Uterus (tissue), 4 donors: Measurements from ENCODE around the gene TTC24. TPM values are rescaled to one million over a fixed set of nuclear protein-coding genes. Genes with fewer than 3 reads are reported as not detected.

ENCODE experiments used
- DNase-seq, 2 donors: peaks; one replicate each; pipeline ENCODE4 v3.0.0-alpha.2; 2019 to 2020
- H3K27ac ChIP-seq, 2 donors: fragments of 200-600 bp; sonication (generic); 1 replicate in 1 of 2; 2 replicates in 1 of 2; pipeline ENCODE4 v1.5.1; 2016 to 2018
- H3K27me3 ChIP-seq, 2 donors: fragments of 200-600 bp; sonication (generic); one replicate each; pipeline ENCODE4 v1.5.1; 2018 to 2019; ENCODE audit warnings: control low read depth in 1 of 2
- H3K36me3 ChIP-seq, 2 donors: fragments of 200-600 bp; sonication (generic); one replicate each; pipeline ENCODE4 v1.5.1; 2019; ENCODE audit warnings: control low read depth in 1 of 2
- H3K4me1 ChIP-seq, 2 donors: fragments of 200-600 bp; sonication (generic); one replicate each; pipeline ENCODE4 v1.5.1; 2018 to 2019; ENCODE audit warnings: control low read depth in 1 of 2
- H3K4me3 ChIP-seq, 2 donors: fragments of 200-600 bp; sonication (generic); 1 replicate in 1 of 2; 2 replicates in 1 of 2; pipeline ENCODE4 v1.5.1; 2018 to 2019; ENCODE audit warnings: mild to moderate bottlenecking in 1 of 2
- H3K9me3 ChIP-seq, 2 donors: fragments of 200-600 bp; sonication (generic); one replicate each; pipeline ENCODE4 v1.5.1; 2019; ENCODE audit warnings: control low read depth in 1 of 2
- CTCF ChIP-seq, 4 experiments: fragments of 200-600 bp in 2 of 4; fragments of 450-650 bp in 2 of 4; sonication (generic) in 2 of 4; IDR thresholded peaks; one replicate each; pipeline ENCODE4 v1.5.1; 2016 to 2019; ENCODE audit warnings: antibody characterized with exemption in 4 of 4, mild to moderate bottlenecking in 2 of 4, moderate library complexity in 1 of 4
- POLR2A ChIP-seq, 2 donors: fragments of 450-650 bp; IDR thresholded peaks; one replicate each; pipeline ENCODE4 v1.6.1; 2016; ENCODE audit warnings: antibody characterized with exemption in 2 of 2, mild to moderate bottlenecking in 1 of 2, moderate library complexity in 1 of 2
- intact Hi-C: fragments of 100-400 bp; cut with DNase I; formaldehyde crosslinking; loops from one replicate; pipeline ENCODE4 v1.15.1; 2023; ENCODE audit warnings: low total_unique reads
- total RNA-seq, 4 donors: library from RNA; depleted of rRNA in 3 of 4; stranded (reverse); fragments of >200 nt in 3 of 4; gene quantifications; one replicate each; pipeline versions ENCODE4 v1.1.0 to v1.2.4, GENCODE V29; 2014 to 2023
- donor health status: DM: yes; HTN: yes; CAD: no.

The TTC24 gene
- total RNA-seq, 4 donors from 2014 or later = not detected

GRCh38 chr1:156537027-156537426, 42.5 kb upstream of the TTC24 start:
- Histone ChIP-seq H3K27me3 (no peaks in the 10 kb centered on the region), H3K4me3 (no peak overlapping the region), H3K36me3 (no peaks in the 10 kb centered on the region), H3K27ac (no peak overlapping the region), H3K9me3 (no peaks in the 10 kb centered on the region), H3K4me1 (no peaks in the 10 kb centered on the region)
- TF ChIP-seq CTCF (IDR thresholded peaks at IDR 0.05) (no peak), POLR2A (IDR thresholded peaks at IDR 0.05) (no peak)
- intact Hi-C loops = no loop called here
- DNase-seq = no peak

- Histone ChIP-seq H3K27me3 (no peaks in the 10 kb centered on the region), H3K27ac (no peak overlapping the region), H3K9me3 (no peaks in the 10 kb centered on the region), H3K36me3 (no peaks in the 10 kb centered on the region), H3K4me1 (no peaks in the 10 kb centered on the region), H3K4me3 (no peak overlapping the region)
- intact Hi-C loops = no loop called here
- TF ChIP-seq CTCF (IDR thresholded peaks at IDR 0.05) (no peak), POLR2A (IDR thresholded peaks at IDR 0.05) (no peak)
- no peak for DNase-seq
Measured at GRCh38 chr1:156538711-156539440, 40.6 kb upstream of the TTC24 start.

GRCh38 chr1:156539818-156540355, 39.6 kb upstream of the TTC24 start:
- no peaks in the 10 kb centered on the region for H3K9me3 ChIP-seq
- no peak overlapping the region for H3K27ac ChIP-seq
- H3K4me3 ChIP-seq = no peak overlapping the region
- intact Hi-C loops = no loop called here
- no peaks in the 10 kb centered on the region for H3K27me3 ChIP-seq
- no peaks in the 10 kb centered on the region for H3K4me1 ChIP-seq
- no peaks in the 10 kb centered on the region for H3K36me3 ChIP-seq
- no peak for DNase-seq
- no peak for TF ChIP-seq CTCF (IDR thresholded peaks at IDR 0.05)
- no peak for TF ChIP-seq POLR2A (IDR thresholded peaks at IDR 0.05)

- Histone ChIP-seq H3K27me3 (no peaks in the 10 kb centered on the region), H3K4me3 (no peak overlapping the region), H3K9me3 (no peaks in the 10 kb centered on the region), H3K4me1 (no peaks in the 10 kb centered on the region), H3K27ac (no peak overlapping the region), H3K36me3 (no peaks in the 10 kb centered on the region)
- no peak for DNase-seq
- no peak for TF ChIP-seq CTCF (IDR thresholded peaks at IDR 0.05)
- no peak for TF ChIP-seq POLR2A (IDR thresholded peaks at IDR 0.05)
- intact Hi-C loops = no loop called here
Measured at GRCh38 chr1:156540955-156541354, 38.6 kb upstream of the TTC24 start.

GRCh38 chr1:156543066-156543465, 36.5 kb upstream of the TTC24 start:
- Histone ChIP-seq H3K27me3 (no peaks in the 10 kb centered on the region), H3K27ac (no peak overlapping the region)

More at GRCh38 chr1:156543066-156543465, 36.5 kb upstream of the TTC24 start:
- intact Hi-C loops = no loop called here
- Histone ChIP-seq H3K9me3 (no peaks in the 10 kb centered on the region), H3K36me3 (no peaks in the 10 kb centered on the region), H3K4me1 (no peaks in the 10 kb centered on the region), H3K4me3 (no peak overlapping the region)
- DNase-seq = no peak
- TF ChIP-seq POLR2A (IDR thresholded peaks at IDR 0.05) (no peak), CTCF (IDR thresholded peaks at IDR 0.05) (no peak)
